IMR-90 (cell line): Measurements from ENCODE around the gene NARF. TPM values are rescaled to one million over a fixed set of nuclear protein-coding genes. Genes with fewer than 3 reads are reported as not detected.
A peak's percentile ranks its signal among the peaks of the same experiment; 100 is the strongest.
"Not testable (repeated sequence)": the region's sequence is repeated elsewhere in the genome, so short reads cannot be mapped to it uniquely, and the experiment has no call there.

Experiments
- ATAC-seq: fragments of 200-7000 bp; cut with Tn5 transposase; 2 replicates; pipeline ENCODE4 v1.9.1; 2020; ENCODE audit warnings: low read depth, mild to moderate bottlenecking, moderate library complexity
- BruUV-seq: library from RNA; stranded (reverse); fragments of 400-500 nt; replicated peaks from 2 replicates; lab custom pipeline; 2021; lab: Mats Ljungman, UMichigan
- CTCF ChIA-PET: fragments of 300-600 bp; formaldehyde crosslinking; extraction: SDS; loops from one replicate; lab custom pipeline; 2021; ENCODE audit warnings: antibody characterized with exemption; lab: Yijun Ruan, JAX
- POLR2A ChIA-PET: fragments of 300-600 bp; sonication (Branson Sonifier 250); formaldehyde crosslinking; loops from one replicate; lab custom pipeline; 2022; ENCODE audit warnings: antibody characterized with exemption; ENCODE audit not compliant: unreplicated experiment; lab: Charles Lee
- DNase-seq: peaks from one replicate; pipeline ENCODE4 v3.0.0; 2013
- H2AFZ ChIP-seq: replicated peaks from 2 replicates; pipeline ENCODE3; 2013; ENCODE audit warnings: low read length, mild to moderate bottlenecking; ENCODE audit not compliant: poor library complexity
- H2AK5ac ChIP-seq: 2 replicates; pipeline ENCODE4 v1.6.1; 2013; ENCODE audit warnings: low read depth, low read length, inconsistent platforms
- H2AK9ac ChIP-seq: replicated peaks from 2 replicates; pipeline ENCODE3; 2013; ENCODE audit warnings: mild to moderate bottlenecking, low read depth, low read length, moderate library complexity; ENCODE audit not compliant: poor library complexity
- H2BK120ac ChIP-seq: 2 replicates; pipeline ENCODE4 v1.6.1; 2013; ENCODE audit warnings: low read depth, low read length, inconsistent platforms
- H2BK15ac ChIP-seq: 3 replicates; pipeline ENCODE4 v1.6.1; 2013; ENCODE audit warnings: low read depth, low read length, inconsistent platforms
- H2BK20ac ChIP-seq: 2 replicates; pipeline ENCODE4 v1.6.1; 2013; ENCODE audit warnings: low read depth, mild to moderate bottlenecking, inconsistent platforms, low read length, moderate library complexity
- H2BK5ac ChIP-seq: 2 replicates; pipeline ENCODE4 v1.6.1; 2013; ENCODE audit warnings: mild to moderate bottlenecking, low read depth, low read length, inconsistent platforms; ENCODE audit not compliant: poor library complexity, severe bottlenecking
- H3K14ac ChIP-seq: replicated peaks from 2 replicates; pipeline ENCODE4 v1.6.1; 2013; ENCODE audit warnings: low read depth, low read length, inconsistent platforms
- H3K18ac ChIP-seq: 2 replicates; pipeline ENCODE4 v1.6.1; 2013; ENCODE audit warnings: low read depth, low read length, control low read depth
- H3K23ac ChIP-seq: 2 replicates; pipeline ENCODE4 v1.6.1; 2013; ENCODE audit warnings: low read depth, low read length, inconsistent platforms
- H3K27ac ChIP-seq: 2 replicates; pipeline ENCODE4 v1.5.1; 2013; ENCODE audit warnings: mild to moderate bottlenecking, control low read depth, low read length; ENCODE audit not compliant: insufficient read depth
- H3K27me3 ChIP-seq: 2 replicates; pipeline ENCODE4 v1.6.1; 2013; ENCODE audit warnings: low read length; ENCODE audit not compliant: control insufficient read depth, insufficient read depth
- H3K36me3 ChIP-seq: 2 replicates; pipeline ENCODE4 v1.6.1; 2013; ENCODE audit warnings: low read length, mixed read lengths; ENCODE audit not compliant: control insufficient read depth, insufficient read depth
- H3K4ac ChIP-seq: 2 replicates; pipeline ENCODE4 v1.6.1; 2013; ENCODE audit warnings: low read depth, low read length, inconsistent platforms
- H3K4me1 ChIP-seq: 2 replicates; pipeline ENCODE4 v1.6.1; 2013; ENCODE audit warnings: low read length, mixed read lengths; ENCODE audit not compliant: control insufficient read depth, insufficient read depth
- H3K4me2 ChIP-seq: 2 replicates; pipeline ENCODE4 v1.6.1; 2013; ENCODE audit warnings: low read depth, mild to moderate bottlenecking, control low read depth, low read length, moderate library complexity
- H3K4me3 ChIP-seq: 2 replicates; pipeline ENCODE4 v1.5.1; 2013; ENCODE audit warnings: low read depth, mild to moderate bottlenecking, control low read depth, low read length, moderate library complexity; ENCODE audit not compliant: insufficient read depth
- H3K56ac ChIP-seq: 2 replicates; pipeline ENCODE4 v1.6.1; 2013; ENCODE audit warnings: low read length, inconsistent platforms; ENCODE audit not compliant: insufficient read depth; ENCODE audit errors: extremely low read depth
- H3K79me1 ChIP-seq, 2 experiments: 2 replicates each; pipeline ENCODE4 v1.6.1; 2013; ENCODE audit warnings: low read length in 2 of 2, inconsistent platforms in 1 of 2, low read depth in 1 of 2
- H3K9ac ChIP-seq: 2 replicates; pipeline ENCODE4 v1.6.1; 2013; ENCODE audit warnings: low read depth, low read length, control low read depth
- H3K9me1 ChIP-seq: 2 replicates; pipeline ENCODE4 v1.6.1; 2013; ENCODE audit warnings: low read length, inconsistent platforms; ENCODE audit not compliant: insufficient read depth
- H3K9me3 ChIP-seq: 2 replicates; pipeline ENCODE4 v1.6.1; 2013; ENCODE audit warnings: low read length; ENCODE audit not compliant: control insufficient read depth, insufficient read depth
- H4K20me1 ChIP-seq: 2 replicates; pipeline ENCODE4 v1.6.1; 2013; ENCODE audit warnings: low read length, inconsistent platforms; ENCODE audit not compliant: insufficient read depth
- H4K5ac ChIP-seq: 2 replicates; pipeline ENCODE4 v1.6.1; 2013; ENCODE audit warnings: mild to moderate bottlenecking, low read depth, low read length, control low read depth
- H4K8ac ChIP-seq, 2 experiments: 2 replicates each; pipeline ENCODE4 v1.6.1; 2013; ENCODE audit warnings: low read depth in 2 of 2, low read length in 2 of 2, control low read depth in 1 of 2, inconsistent platforms in 1 of 2
- H4K91ac ChIP-seq: 2 replicates; pipeline ENCODE4 v1.6.1; 2013; ENCODE audit warnings: low read depth, low read length, inconsistent platforms; ENCODE audit not compliant: insufficient read depth
- ELK1 ChIP-seq: fragments of 150-350 bp; IDR thresholded peaks from 2 replicates; pipeline ENCODE4 v1.6.1; 2016; ENCODE audit warnings: low read depth, mild to moderate bottlenecking, low read length, moderate library complexity, borderline replicate concordance
- MAZ ChIP-seq: IDR thresholded peaks from 2 replicates; pipeline ENCODE4 v1.6.1; 2012; ENCODE audit warnings: low read depth, mild to moderate bottlenecking, low read length, improper control_type of control experiment, moderate library complexity, borderline replicate concordance
- SMC3 ChIP-seq: fragments of 150-350 bp; IDR thresholded peaks from 2 replicates; pipeline ENCODE4 v1.6.1; 2016; ENCODE audit warnings: low read depth, mild to moderate bottlenecking, antibody characterized with exemption, low read length, moderate library complexity
- WGBS, 2 experiments: methylation state at CpG; one replicate each; pipeline versions ENCODE4 v1.1.5 to v1.1.7; 2013; ENCODE audit warnings: missing lambda C conversion rate in 2 of 2; ENCODE audit not compliant: insufficient read length in 1 of 2; ENCODE audit errors: extremely low coverage in 2 of 2; 5-methylcytosine and 5-hydroxymethylcytosine counted together
- dilution Hi-C: fragments of 300-500 bp; cut with HindIII; formaldehyde crosslinking; loops from one replicate; pipeline ENCODE4 v1.14.3; 2018; ENCODE audit warnings: low sequenced_read_pairs; ENCODE audit not compliant: unreplicated experiment
- in situ Hi-C: fragments of 300-500 bp; cut with MboI; formaldehyde crosslinking; loops from 3 replicates; pipeline ENCODE4 v1.14.3; 2019; ENCODE audit warnings: low sequenced_read_pairs, inconsistent platforms, mixed read lengths
- intact Hi-C: fragments of 100-400 bp; cut with micrococcal nuclease; formaldehyde crosslinking; loops from 2 replicates; pipeline ENCODE4 v1.10.0; 2022
- polyA plus RNA-seq, 3 experiments: library from polyadenylated mRNA; depleted of rRNA; stranded (reverse); fragments of >200 nt; gene quantifications; 2 replicates each; pipeline ENCODE4 v1.2.3, GENCODE V29; 2012; ENCODE audit warnings: low replicate concordance in 1 of 3
- total RNA-seq: library from RNA; depleted of rRNA; stranded (reverse); fragments of >200 nt; gene quantifications from 2 replicates; pipeline ENCODE4 v1.2.3, GENCODE V29; 2012

NARF gene
- total and polyA plus RNA-seq, 2 of the 4 experiments (the other 2 are of a cell fraction) = 83.7 to 94.8 TPM

GRCh38 chr17:82458885-82459424 lies 414 bp downstream of the NARF start:
- Histone ChIP-seq H2BK5ac (no peak overlapping the region), H2AK9ac (peak overlapping the region; percentile 99), H2AFZ (peak overlapping the region; percentile 95), H2BK15ac (no peak overlapping the region), H3K4me3 (peak overlapping the region; percentile 74), H2BK120ac (no peak overlapping the region), H3K4me1 (peaks cover 3% of the 10 kb centered on the region), H3K27ac (peak overlapping the region; percentile 30; the same call in 1 of the 2 replicates), H3K4me2 (peak overlapping the region; percentile 99), H2BK20ac (no peak overlapping the region), H3K18ac (no peak overlapping the region), H4K5ac (no peak overlapping the region), H4K8ac (peak overlapping the region in 1 of 2 experiments; percentile 40; a peak in 1 of 4 replicates), H3K79me1 (peaks cover 13 to 46% of the 10 kb centered on the region in 2 experiments), H3K23ac (peak overlapping the region; percentile 85), H3K9me3 (no peaks in the 10 kb centered on the region), H4K91ac (no peak overlapping the region), H4K20me1 (peaks cover 13% of the 10 kb centered on the region), H3K14ac (peak overlapping the region; percentile 77; the same call in 1 of the 2 replicates), H2AK5ac (peak overlapping the region; percentile 95), H3K56ac (peak overlapping the region; percentile 43; the same call in 1 of the 2 replicates), H3K9ac (peak overlapping the region; percentile 65), H3K27me3 (no peaks in the 10 kb centered on the region), H3K36me3 (peaks cover 31% of the 10 kb centered on the region), H3K4ac (peak overlapping the region; percentile 72), H3K9me1 (peaks cover 8% of the 10 kb centered on the region; the same call in 1 of the 2 replicates)
- TF ChIP-seq SMC3 = no peak
- TF ChIP-seq ELK1 = no peak
- TF ChIP-seq MAZ = no peak
- dilution Hi-C loops (no loop called here), in situ Hi-C loops (no loop called here), intact Hi-C loops (loop anchor here (1.0 to 5.0 kb wide), 2 partner anchors 72 to 93 kb away; no protein-coding TSS in a partner anchor)
- ATAC-seq = peak; percentile 2
- BruUV-seq = no TSS peak
- POLR2A ChIA-PET = no interaction called here
- CTCF ChIA-PET = interaction anchor here (0.6 kb wide), 1 partner anchor 101 kb away, joined by 5 read pairs; no protein-coding TSS in a partner anchor
- DNase-seq = peak; percentile 19
- WGBS, 2 experiments = 1% methylated on average over 43 of the region's 62 CpGs; no CpG with 5 or more reads in 1 of the 2 experiments

- Histone ChIP-seq H3K79me1 (peaks cover 13 to 46% of the 10 kb centered on the region in 2 experiments), H3K36me3 (peaks cover 39% of the 10 kb centered on the region), H4K20me1 (peaks cover 13% of the 10 kb centered on the region)
- H3K9ac ChIP-seq, POLR2A ChIA-PET, H3K14ac ChIP-seq, in situ Hi-C loops, H2BK20ac ChIP-seq, H3K56ac ChIP-seq, H3K27me3 ChIP-seq, H3K4me2 ChIP-seq, H3K4me1 ChIP-seq, H4K5ac ChIP-seq, H3K9me3 ChIP-seq, H3K18ac ChIP-seq, H2BK5ac ChIP-seq, H2AK9ac ChIP-seq, H3K23ac ChIP-seq, H2AFZ ChIP-seq, ATAC-seq, H2BK15ac ChIP-seq, H3K27ac ChIP-seq, DNase-seq, BruUV-seq, H3K4ac ChIP-seq, dilution Hi-C loops, H4K91ac ChIP-seq, H3K9me1 ChIP-seq, H2AK5ac ChIP-seq, H2BK120ac ChIP-seq, H4K8ac ChIP-seq, H3K4me3 ChIP-seq: not testable (repeated sequence)
- intact Hi-C loops = loop anchor here (5.0 kb wide), 1 partner anchor 92 kb away; no protein-coding TSS in a partner anchor
- CTCF ChIA-PET = interaction anchor here (0.6 kb wide), 1 partner anchor 100 kb away, joined by 5 read pairs; no protein-coding TSS in a partner anchor
- WGBS, 2 experiments = 88% methylated on average over 2 of the region's 9 CpGs; no CpG with 5 or more reads in 1 of the 2 experiments
These were observed 1.4 kb downstream of the NARF start for GRCh38 chr17:82459936-82460335.
